T-cell (primary cell): ENCODE results near the gene ABCC5. TPM values are rescaled to one million over a fixed set of nuclear protein-coding genes. Genes with fewer than 3 reads are reported as not detected.

Experiments
- ATAC-seq, 4 experiments: fragments of 200-7000 bp in 3 of 4; fragments of 150-1000 bp in 1 of 4; cut with Tn5 transposase; replicated peaks in 1 of 4; 1 replicate in 3 of 4; 2 replicates in 1 of 4; pipeline ENCODE4 v1.10.0; 2021; ENCODE audit warnings: moderate library complexity in 3 of 4, mild to moderate bottlenecking in 2 of 4, moderate number of reproducible peaks in 1 of 4
- CTCF ChIA-PET, 2 donors: fragments of 300-600 bp; sonication (Branson Sonifier 250); formaldehyde crosslinking; loops; one replicate each; lab custom pipeline; 2022; ENCODE audit warnings: antibody characterized with exemption in 2 of 2; lab: Charles Lee
- POLR2A ChIA-PET, 2 donors: fragments of 300-600 bp; sonication (Branson Sonifier 250); formaldehyde crosslinking; loops; one replicate each; lab custom pipeline; 2022; ENCODE audit warnings: antibody characterized with exemption in 2 of 2; lab: Charles Lee
- DNase-seq, 35 experiments: peaks; one replicate each; pipeline versions ENCODE4 v3.0.0 to v3.0.0-alpha.2; 2013 to 2023
- H3K27ac ChIP-seq: one replicate; pipeline ENCODE4 v1.5.1; 2013; ENCODE audit warnings: low read length
- H3K27me3 ChIP-seq, 2 experiments: replicated peaks in 1 of 2; 1 replicate in 1 of 2; 2 replicates in 1 of 2; pipeline versions ENCODE4 v1.6.1 to v1.7.0; 2013; ENCODE audit warnings: low read length in 1 of 2, mixed read lengths in 1 of 2; ENCODE audit not compliant: control insufficient read depth in 2 of 2, insufficient read depth in 2 of 2; ENCODE audit errors: extremely low read depth in 1 of 2
- H3K36me3 ChIP-seq, 2 donors: 1 replicate in 1 of 2; 2 replicates in 1 of 2; pipeline versions ENCODE4 v1.6.1 to v1.7.0; 2013; ENCODE audit warnings: low read length in 1 of 2; ENCODE audit not compliant: control insufficient read depth in 2 of 2, insufficient read depth in 1 of 2; ENCODE audit errors: extremely low read depth in 1 of 2
- H3K4me1 ChIP-seq, 2 experiments: 1 replicate in 1 of 2; 2 replicates in 1 of 2; pipeline versions ENCODE4 v1.6.1 to v1.7.0; 2013; ENCODE audit warnings: low read length in 2 of 2, mixed read lengths in 1 of 2; ENCODE audit not compliant: insufficient read depth in 2 of 2, control insufficient read depth in 1 of 2; ENCODE audit errors: extremely low read depth in 1 of 2
- H3K4me3 ChIP-seq, 2 donors: 1 replicate in 1 of 2; 2 replicates in 1 of 2; pipeline versions ENCODE4 v1.5.1 to v1.7.0; 2013; ENCODE audit warnings: mild to moderate bottlenecking in 2 of 2, low read length in 1 of 2, moderate library complexity in 1 of 2; ENCODE audit not compliant: control insufficient read depth in 1 of 2; ENCODE audit errors: extremely low read depth in 1 of 2
- H3K9me3 ChIP-seq: 2 replicates; pipeline ENCODE4 v1.7.0; 2013
- H3K27ac Mint-ChIP-seq, 2 donors: one replicate each; pipeline ENCODE4 v1.8.0; 2020 to 2021; ENCODE audit warnings: mild to moderate bottlenecking in 2 of 2, mixed read lengths in 2 of 2
- H3K27me3 Mint-ChIP-seq, 2 donors: one replicate each; pipeline ENCODE4 v1.8.0; 2021 to 2022; ENCODE audit warnings: mixed read lengths in 2 of 2
- H3K36me3 Mint-ChIP-seq: one replicate; pipeline ENCODE4 v1.8.0; 2021; ENCODE audit warnings: mixed read lengths
- H3K4me1 Mint-ChIP-seq, 3 donors: one replicate each; pipeline ENCODE4 v1.8.0; 2020 to 2022; ENCODE audit warnings: mixed read lengths in 3 of 3, mild to moderate bottlenecking in 1 of 3
- H3K4me3 Mint-ChIP-seq, 3 donors: one replicate each; pipeline ENCODE4 v1.8.0; 2020 to 2022; ENCODE audit warnings: mild to moderate bottlenecking in 3 of 3, mixed read lengths in 3 of 3, moderate library complexity in 3 of 3
- H3K9me3 Mint-ChIP-seq, 3 donors: one replicate each; pipeline ENCODE4 v1.8.0; 2020 to 2022; ENCODE audit warnings: mixed read lengths in 3 of 3
- WGBS: methylation state at CpG from one replicate; pipeline ENCODE4 v1.1.5; 2013; ENCODE audit warnings: missing lambda C conversion rate; ENCODE audit not compliant: insufficient coverage; 5-methylcytosine and 5-hydroxymethylcytosine counted together
- total RNA-seq, 35 experiments: library from RNA in 6 of 35; stranded (reverse) in 6 of 35; fragments of 120-200 nt in 1 of 35; gene quantifications; one replicate each; pipeline versions ENCODE4 v1.2.1 to v1.2.4 and lab custom pipeline; 2013 to 2026

The ABCC5 gene
- total RNA-seq, 5 donors from 2014 or later (not counting 1 experiment from before 2014, with no cell fraction given), result 17.6 to 34.3 (median 30.2) TPM

DNA sequence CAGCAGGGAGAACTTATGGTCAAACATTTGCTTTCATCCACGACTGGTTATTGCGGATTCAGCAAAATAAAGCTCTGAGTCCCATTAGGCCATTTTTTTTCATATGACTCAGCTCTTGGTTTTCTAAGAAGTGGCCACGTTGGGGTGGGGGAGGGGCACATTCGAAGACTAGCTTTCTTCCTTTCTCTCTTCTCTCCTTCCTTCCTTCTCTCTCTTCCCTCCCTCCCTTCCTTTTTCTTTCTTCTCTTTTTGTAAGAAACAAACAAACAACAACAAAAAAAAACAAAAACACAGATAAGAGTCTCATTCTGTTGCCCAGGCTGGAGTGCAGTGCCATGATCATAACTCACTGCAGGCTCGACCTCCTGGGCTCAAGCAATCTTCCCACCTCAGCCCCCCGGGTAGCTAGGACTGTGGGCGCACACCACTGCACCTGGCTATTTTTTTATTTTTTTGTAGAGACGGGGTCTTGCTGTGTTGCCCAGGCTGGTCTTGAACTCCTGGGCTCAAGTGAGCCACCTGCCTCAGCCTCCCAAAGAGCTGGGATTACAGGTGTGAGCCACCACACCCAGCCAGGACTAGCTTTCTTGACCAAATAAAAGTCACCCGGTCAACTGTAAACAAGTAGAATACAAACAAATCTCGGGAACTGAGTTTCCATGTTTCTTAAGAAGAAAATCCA lies 41.6 kb downstream of the ABCC5 start:
- peaks cover 5 to 14% of the 10 kb centered on the region in 2 donors for H3K36me3 ChIP-seq
- no peaks in the 10 kb centered on the region for H3K27me3 Mint-ChIP-seq
- H3K36me3 Mint-ChIP-seq, result peaks cover 43% of the 10 kb centered on the region
- ATAC-seq, result no peak
- H3K9me3 ChIP-seq, result no peaks in the 10 kb centered on the region
- H3K4me3 Mint-ChIP-seq, result no peak overlapping the region
- H3K27ac ChIP-seq, result no peak overlapping the region
- H3K27ac Mint-ChIP-seq, result no peak overlapping the region
- no peaks in the 10 kb centered on the region for H3K9me3 Mint-ChIP-seq
- DNase-seq, result no peak
- H3K27me3 ChIP-seq, result no peaks in the 10 kb centered on the region
- POLR2A ChIA-PET, result interaction anchor here (0.5 to 0.7 kb wide), 3 partner anchors 44 to 694 kb away, joined by 3 to 6 read pairs (median 4); no protein-coding TSS in a partner anchor
- CTCF ChIA-PET, result no interaction called here
- no peak overlapping the region for H3K4me3 ChIP-seq
- H3K4me1 ChIP-seq, result no peaks in the 10 kb centered on the region
- 97% methylated on average over 4 of the region's 10 CpGs for WGBS
- no peaks in the 10 kb centered on the region for H3K4me1 Mint-ChIP-seq

DNA sequence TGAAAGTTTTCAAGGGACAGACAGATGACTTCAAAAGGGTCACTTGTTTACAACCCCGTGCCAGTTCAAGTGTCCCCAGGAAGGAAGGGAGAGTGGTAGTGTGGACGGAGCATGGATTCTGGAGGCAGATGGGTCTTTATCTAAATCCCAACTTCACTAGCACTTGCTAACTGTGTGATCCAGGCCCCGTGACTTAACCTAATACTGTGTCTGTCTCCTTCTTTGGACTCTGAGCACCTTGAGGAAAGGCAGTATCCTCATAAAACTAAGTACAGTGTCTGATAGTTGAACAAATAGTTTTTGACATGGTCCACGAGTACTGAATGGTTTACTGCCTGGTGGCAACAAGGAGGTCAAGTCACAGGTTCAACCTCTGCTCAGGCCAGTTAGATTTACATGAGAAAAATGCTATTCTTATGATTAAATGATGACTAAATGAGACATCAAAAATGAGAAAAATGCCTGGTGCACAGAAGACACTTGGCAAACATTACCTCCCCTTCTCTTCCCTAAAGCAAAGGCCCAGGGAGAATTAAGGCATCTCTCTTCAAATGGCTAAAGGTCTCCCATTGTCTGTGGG lies 48.9 kb downstream of the ABCC5 start:
- Histone ChIP-seq H3K4me3 (no peak overlapping the region), H3K27me3 (no peaks in the 10 kb centered on the region), H3K36me3 (peaks cover 5 to 48% of the 10 kb centered on the region in 2 donors), H3K9me3 (no peaks in the 10 kb centered on the region), H3K4me1 (no peaks in the 10 kb centered on the region), H3K27ac (no peak overlapping the region)
- ChIA-PET CTCF (interaction anchor here in 1 of 2 donors (0.6 kb wide), 1 partner anchor 644 kb away, joined by 4 read pairs; no protein-coding TSS in a partner anchor), POLR2A (no interaction called here)
- Mint-ChIP-seq H3K27ac (no peak overlapping the region), H3K36me3 (peaks cover 44% of the 10 kb centered on the region), H3K9me3 (no peaks in the 10 kb centered on the region), H3K4me3 (no peak overlapping the region), H3K4me1 (no peaks in the 10 kb centered on the region), H3K27me3 (no peaks in the 10 kb centered on the region)
- ATAC-seq (no peak), DNase-seq (no peak)
- WGBS, result 100% methylated on average over 1 of the region's 4 CpGs

DNA sequence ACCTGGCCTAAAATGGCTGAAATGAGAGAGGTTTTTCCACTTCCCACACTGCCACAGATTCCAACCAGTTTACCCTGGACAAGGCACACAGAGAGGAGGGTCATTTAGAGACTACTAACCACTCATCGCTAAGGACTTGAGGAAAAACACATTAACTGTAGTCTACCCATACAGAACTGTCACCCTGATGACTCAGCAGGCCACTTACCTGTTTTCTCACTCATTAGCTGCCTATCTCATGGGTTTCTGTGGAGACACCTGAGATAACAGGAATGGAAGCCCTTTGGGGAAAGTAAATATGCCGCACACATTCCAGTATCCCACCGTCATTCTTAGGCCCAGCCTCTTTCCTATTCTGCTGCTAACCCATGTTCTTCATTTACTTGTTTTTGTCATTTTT lies 50.0 kb downstream of the ABCC5 start:
- Mint-ChIP-seq H3K4me1 (no peaks in the 10 kb centered on the region), H3K36me3 (peaks cover 52% of the 10 kb centered on the region), H3K27ac (no peak overlapping the region), H3K27me3 (no peaks in the 10 kb centered on the region), H3K9me3 (no peaks in the 10 kb centered on the region), H3K4me3 (no peak overlapping the region)
- no peaks in the 10 kb centered on the region for H3K9me3 ChIP-seq
- WGBS, result 100% methylated on average over 1 of the region's 3 CpGs
- DNase-seq (no peak), ATAC-seq (no peak)
- H3K36me3 ChIP-seq, result peaks cover 5 to 48% of the 10 kb centered on the region in 2 donors
- no peak overlapping the region for H3K4me3 ChIP-seq
- CTCF ChIA-PET, result no interaction called here
- POLR2A ChIA-PET, result no interaction called here
- H3K4me1 ChIP-seq, result no peaks in the 10 kb centered on the region
- H3K27me3 ChIP-seq, result no peaks in the 10 kb centered on the region
- no peak overlapping the region for H3K27ac ChIP-seq

DNA sequence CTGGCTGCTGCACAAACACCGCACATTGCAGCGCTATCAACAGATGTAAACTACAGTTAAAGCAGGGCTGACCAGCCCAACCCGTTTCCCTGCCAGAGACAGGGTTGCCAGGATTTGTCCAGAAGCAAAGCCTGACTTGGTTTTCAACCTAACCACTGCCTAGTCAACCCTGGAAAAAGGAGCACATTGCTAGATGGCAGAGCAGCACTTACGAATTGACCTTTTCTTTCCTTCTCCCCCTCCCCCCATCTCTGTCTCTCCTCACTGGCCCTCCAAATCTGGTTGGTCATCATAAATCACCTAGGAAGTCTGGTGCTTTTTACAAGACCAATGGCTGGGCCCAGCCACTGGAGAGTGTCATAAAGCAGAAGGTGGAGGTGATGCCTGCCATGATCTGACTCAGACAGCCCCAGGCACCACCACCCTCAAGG lies 51.3 kb downstream of the ABCC5 start:
- 100% methylated on average over 3 of the region's 4 CpGs for WGBS
- H3K36me3 Mint-ChIP-seq, result peaks cover 45% of the 10 kb centered on the region
- Histone ChIP-seq H3K36me3 (peaks cover 5 to 41% of the 10 kb centered on the region in 2 donors), H3K4me3 (no peak overlapping the region), H3K27ac (no peak overlapping the region), H3K9me3 (no peaks in the 10 kb centered on the region), H3K4me1 (no peaks in the 10 kb centered on the region), H3K27me3 (no peaks in the 10 kb centered on the region)
- DNase-seq (no peak), ATAC-seq (no peak)
- H3K4me1 Mint-ChIP-seq, result no peaks in the 10 kb centered on the region
- H3K4me3 Mint-ChIP-seq, result no peak overlapping the region
- ChIA-PET POLR2A (no interaction called here), CTCF (no interaction called here)
- H3K9me3 Mint-ChIP-seq, result no peaks in the 10 kb centered on the region
- no peaks in the 10 kb centered on the region for H3K27me3 Mint-ChIP-seq
- no peak overlapping the region for H3K27ac Mint-ChIP-seq

DNA sequence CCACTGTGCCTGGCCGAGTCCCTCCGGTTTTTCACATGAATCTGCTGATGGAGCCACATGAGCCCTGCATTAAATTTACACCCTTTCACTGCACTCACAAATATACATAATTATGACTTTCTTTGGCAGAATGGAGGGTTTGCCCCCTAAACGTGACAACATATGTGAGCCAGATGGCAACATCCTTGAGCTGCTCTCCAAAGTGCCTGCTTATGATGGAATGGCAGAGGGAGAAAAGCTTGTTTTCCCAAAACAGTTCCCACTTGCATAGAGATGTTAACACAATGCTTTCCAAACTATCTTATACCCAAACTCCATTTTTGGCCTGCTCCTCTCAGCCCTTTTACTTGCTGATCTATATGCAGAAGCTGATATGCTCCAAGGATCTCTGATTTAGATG lies 54.9 kb downstream of the ABCC5 start:
- ChIA-PET CTCF (no interaction called here), POLR2A (no interaction called here)
- ATAC-seq (no peak), DNase-seq (no peak)
- H3K9me3 Mint-ChIP-seq, result no peaks in the 10 kb centered on the region
- Histone ChIP-seq H3K4me3 (no peak overlapping the region), H3K9me3 (no peaks in the 10 kb centered on the region), H3K36me3 (peaks cover 0 to 40% of the 10 kb centered on the region in 2 donors), H3K27me3 (no peaks in the 10 kb centered on the region), H3K27ac (no peak overlapping the region), H3K4me1 (no peaks in the 10 kb centered on the region)
- H3K36me3 Mint-ChIP-seq, result peaks cover 50% of the 10 kb centered on the region
- H3K27ac Mint-ChIP-seq, result no peak overlapping the region
- WGBS, result no CpG with 5 or more reads among the region's 3 CpGs
- no peak overlapping the region for H3K4me3 Mint-ChIP-seq
- H3K4me1 Mint-ChIP-seq, result no peaks in the 10 kb centered on the region
- H3K27me3 Mint-ChIP-seq, result no peaks in the 10 kb centered on the region

DNA sequence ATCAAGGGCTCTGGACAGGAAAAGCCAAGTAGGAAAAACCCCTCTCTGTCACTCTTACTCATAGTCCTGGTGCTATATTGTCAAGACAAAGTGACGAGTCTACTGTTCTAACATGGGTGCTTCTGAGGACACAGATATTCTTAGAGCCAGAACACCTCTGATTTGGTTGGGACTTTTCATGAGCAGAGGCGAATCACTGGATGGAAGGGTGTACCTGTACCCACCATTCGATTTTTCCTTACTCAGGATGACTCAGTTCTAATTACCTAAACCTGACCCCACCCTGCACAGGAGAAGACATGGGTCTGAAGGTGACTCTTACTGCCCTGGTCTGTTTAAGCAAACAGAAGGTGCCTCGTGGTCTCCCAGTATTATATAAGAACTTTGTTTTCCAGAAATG lies 58.5 kb downstream of the ABCC5 start:
- H3K27ac Mint-ChIP-seq, result no peak overlapping the region
- Histone ChIP-seq H3K36me3 (peaks cover 0 to 18% of the 10 kb centered on the region in 2 donors), H3K9me3 (no peaks in the 10 kb centered on the region), H3K4me3 (no peak overlapping the region), H3K4me1 (no peaks in the 10 kb centered on the region), H3K27me3 (no peaks in the 10 kb centered on the region), H3K27ac (no peak overlapping the region)
- H3K9me3 Mint-ChIP-seq, result no peaks in the 10 kb centered on the region
- no peaks in the 10 kb centered on the region for H3K4me1 Mint-ChIP-seq
- ATAC-seq (no peak), DNase-seq (no peak)
- no peaks in the 10 kb centered on the region for H3K27me3 Mint-ChIP-seq
- ChIA-PET CTCF (no interaction called here), POLR2A (no interaction called here)
- H3K4me3 Mint-ChIP-seq, result no peak overlapping the region
- H3K36me3 Mint-ChIP-seq, result peaks cover 31% of the 10 kb centered on the region
- no CpG with 5 or more reads among the region's 4 CpGs for WGBS
